Raji (cell line): ENCODE data around the gene COL2A1.

ENCODE experiments used
- POLR2A ChIP-seq: IDR thresholded peaks from 2 replicates; pipeline ENCODE4 v1.6.1; 2011; ENCODE audit warnings: low read depth, low read length, control low read depth; ENCODE audit not compliant: insufficient read depth

COL2A1 gene

DNA sequence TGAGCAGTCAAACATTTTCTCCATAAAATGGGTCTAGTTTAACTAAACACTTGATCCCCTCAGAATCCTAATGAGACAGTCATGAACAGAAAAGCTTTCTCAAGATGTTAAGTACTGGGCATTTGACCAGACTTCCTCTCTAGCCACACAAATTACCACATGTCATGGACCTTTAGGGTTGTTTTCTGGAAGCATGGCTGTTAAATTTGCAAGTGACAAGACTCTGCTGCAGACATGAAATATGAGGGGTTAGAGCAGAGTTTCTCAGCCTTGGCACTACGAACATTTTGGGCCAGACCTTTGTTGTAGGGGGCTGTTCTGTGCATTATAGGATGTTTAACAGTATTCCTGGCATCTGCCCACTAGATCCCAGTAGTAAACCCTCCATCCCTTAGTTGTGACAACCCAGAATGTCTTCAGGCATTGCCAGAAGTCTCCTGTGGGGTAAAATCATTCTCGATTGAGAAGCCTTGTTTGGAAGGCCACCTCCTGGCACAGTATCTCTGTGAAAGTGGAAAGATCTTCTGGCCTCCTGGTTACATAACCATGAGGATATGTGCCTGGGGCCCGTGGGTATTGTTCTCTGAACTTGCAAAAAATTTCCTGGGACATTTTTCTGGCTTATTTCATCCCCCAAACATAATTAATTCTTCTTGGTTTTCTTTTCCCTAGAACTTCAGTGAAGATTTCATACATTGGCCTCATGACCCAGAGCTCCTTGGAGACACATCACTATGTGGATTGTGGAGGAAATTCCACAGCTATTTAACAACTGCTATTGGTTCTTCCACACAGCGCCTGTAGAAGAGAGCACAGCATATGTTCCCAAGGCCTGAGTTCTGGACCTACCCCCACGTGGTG, 36.6 kb downstream of the COL2A1 start:
- TF ChIP-seq POLR2A, result no peak

DNA sequence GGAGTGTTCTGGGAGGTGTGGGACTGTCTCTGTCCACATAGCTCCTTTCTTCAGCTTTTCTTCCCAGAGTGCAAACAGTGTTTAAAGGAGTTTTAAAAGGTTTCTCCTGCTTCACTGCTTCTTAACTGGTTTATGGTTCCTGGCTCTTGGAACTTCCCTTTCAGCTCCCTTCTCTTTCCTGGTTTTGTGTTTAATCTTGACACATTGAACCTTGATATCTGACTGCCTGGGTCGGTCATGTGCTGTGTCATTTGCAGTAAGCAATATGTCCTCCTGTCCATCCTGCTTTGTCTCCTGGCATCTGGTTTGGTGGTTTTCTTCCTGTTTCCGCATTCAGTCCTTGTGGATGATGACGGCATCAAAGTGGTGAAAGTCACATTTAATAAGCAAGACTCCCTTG, 38.7 kb downstream of the COL2A1 start:
- no peak for TF ChIP-seq POLR2A

DNA sequence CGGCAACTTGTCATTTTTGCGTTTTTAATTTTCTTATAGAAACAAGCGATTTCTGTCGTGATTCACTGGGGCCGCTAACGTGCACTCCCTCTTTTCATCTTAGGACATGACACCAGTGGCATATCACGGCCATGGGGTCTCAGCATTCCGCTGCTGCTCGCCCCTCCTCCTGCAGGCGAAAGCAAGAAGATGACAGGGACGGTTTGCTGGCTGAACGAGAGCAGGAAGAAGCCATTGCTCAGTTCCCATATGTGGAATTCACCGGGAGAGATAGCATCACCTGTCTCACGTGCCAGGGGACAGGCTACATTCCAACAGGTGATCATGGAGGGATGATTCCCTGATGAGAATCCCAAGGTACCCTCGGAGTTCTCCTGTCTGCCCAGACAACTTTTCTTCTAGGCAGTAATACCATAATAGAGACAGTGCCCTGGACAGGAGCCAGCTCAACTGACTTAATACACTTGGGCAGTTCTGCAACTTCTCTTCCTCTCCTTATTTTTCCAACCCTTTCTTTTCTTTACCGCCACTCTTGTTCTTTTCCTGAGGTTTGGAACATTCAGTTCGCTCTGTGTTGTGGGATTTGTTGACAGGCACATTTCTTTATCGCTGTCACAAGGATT, 40.1 kb downstream of the COL2A1 start:
- TF ChIP-seq POLR2A, result no peak

DNA sequence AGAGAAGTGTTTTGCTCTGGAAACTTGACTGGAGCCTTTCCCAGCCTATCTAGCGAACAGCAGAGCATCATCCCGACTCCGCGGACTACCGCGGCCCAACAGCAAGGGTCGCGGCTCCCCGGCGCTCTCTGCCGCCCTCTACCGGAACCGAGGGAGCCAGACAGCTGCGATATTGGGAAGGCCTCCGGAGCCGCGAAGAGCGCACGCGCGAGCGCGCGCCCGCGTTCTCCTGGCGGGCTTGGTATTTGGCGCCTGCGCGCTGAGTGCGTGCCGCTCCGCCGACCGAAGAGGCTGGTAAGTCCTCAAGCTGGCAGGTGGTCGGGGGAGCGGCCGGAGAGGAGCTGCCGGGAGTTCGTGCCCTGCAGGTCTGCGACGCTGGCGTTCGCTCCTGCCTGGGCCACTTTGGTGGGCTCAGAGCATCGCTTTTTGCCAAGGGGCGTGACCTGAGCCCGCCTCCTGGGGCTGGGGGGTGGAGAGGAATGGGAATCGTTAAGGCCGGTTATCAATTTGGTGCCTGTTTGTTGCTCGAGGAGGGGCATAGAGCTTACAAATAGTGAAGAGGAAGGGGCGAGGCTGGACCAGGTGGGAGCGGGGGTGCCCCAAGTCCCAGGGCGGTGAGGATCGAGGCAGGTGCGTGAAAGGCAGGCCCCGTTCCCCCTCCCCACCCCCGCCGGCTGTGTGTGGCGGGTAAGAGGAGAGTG, 40.8 kb downstream of the COL2A1 start, which contains the start of gene TMEM106C:
TSS of gene TMEM106C (plus strand) at position 257 of the 701 bp plus-strand sequence. CDS start 641 bp downstream, outside the sequence.
- TF ChIP-seq POLR2A, result peak; percentile 81

DNA sequence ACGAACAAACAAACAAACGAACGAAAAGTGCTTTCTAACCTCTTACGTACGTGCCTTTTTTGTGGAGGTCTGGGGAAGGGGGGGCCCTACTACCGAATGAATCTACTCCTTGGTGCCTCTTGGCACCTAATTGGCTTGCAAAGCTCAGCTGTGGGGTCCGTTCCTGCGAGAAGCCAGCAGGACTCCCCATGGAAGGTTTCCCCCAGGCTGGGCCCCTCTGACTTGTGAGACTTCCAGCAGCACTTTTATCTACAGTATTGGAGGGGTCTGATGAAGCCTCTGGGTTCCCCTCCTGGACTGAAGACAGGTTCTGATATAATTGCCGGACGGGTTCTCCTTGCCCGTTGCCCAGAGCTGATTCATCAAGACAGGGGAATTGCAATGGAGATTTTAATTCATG, 42.1 kb downstream of the COL2A1 start:
- TF ChIP-seq POLR2A, result no peak

DNA sequence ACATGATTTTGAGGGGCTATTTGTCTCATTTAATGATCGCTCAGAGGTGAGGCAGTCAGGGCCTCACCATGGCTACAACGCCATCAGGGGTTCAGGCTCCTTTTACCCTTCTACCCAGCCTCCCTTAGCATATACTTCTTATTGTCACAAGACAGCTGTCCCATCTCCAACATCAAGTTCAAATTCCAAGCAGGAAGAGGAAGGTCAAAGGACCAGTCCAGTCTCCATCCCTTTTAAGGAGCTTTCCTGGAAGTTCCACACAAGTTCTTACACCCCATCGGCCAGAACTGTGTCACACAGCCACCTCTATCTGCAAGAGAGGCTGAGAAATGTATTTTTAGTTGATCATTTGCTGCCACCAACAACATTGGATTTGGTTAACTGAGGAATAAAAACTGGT, 49.2 kb downstream of the COL2A1 start:
- no peak for TF ChIP-seq POLR2A

DNA sequence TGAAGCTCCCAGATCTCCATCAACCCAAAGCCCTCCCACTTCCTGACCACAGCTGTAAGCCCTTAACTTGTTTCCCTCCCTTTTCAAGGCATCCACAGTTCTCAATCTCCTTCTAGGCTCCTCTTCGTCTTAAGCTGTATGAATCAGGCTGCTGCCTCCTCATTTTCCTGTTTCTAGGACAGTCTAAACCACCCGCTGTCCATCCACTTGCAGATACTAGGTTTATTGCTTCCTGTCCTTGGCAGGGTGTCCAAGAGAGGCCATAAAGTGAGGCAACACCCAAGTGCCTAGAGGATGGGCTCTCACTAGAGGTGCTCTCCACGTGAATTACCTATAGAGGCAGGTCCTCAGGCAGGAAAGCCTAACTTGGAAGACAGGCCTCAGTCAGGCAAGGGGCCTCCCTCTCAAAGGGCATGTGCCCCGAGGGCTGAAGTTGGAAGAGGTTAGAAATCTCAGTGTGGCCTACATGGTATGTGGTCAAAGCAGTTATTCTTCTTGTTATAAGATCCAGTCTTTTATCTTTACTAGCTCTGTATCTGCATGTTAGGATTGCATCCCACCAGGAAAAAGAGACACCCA, 49.7 kb downstream of the COL2A1 start:
- TF ChIP-seq POLR2A, result no peak

DNA sequence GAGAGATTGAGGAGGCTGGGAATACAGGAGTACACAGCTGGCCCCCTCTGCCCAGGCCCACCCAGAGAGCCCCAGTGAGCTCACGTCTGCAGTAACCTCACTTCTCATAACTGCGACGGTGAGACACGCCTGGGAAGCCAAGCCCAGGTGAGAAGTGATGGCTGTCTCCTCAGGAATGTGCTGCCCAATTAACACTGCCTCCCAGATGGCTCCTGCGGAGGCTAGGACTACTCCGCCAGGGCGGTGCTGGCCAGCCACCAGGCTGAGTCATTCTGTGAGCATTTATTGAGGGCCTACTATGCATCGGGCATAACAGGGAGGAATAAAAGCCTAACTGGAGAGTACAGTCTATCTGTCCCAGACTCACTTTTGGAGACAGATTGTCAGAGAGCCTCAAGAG, 50.2 kb downstream of the COL2A1 start:
- no peak for TF ChIP-seq POLR2A

DNA sequence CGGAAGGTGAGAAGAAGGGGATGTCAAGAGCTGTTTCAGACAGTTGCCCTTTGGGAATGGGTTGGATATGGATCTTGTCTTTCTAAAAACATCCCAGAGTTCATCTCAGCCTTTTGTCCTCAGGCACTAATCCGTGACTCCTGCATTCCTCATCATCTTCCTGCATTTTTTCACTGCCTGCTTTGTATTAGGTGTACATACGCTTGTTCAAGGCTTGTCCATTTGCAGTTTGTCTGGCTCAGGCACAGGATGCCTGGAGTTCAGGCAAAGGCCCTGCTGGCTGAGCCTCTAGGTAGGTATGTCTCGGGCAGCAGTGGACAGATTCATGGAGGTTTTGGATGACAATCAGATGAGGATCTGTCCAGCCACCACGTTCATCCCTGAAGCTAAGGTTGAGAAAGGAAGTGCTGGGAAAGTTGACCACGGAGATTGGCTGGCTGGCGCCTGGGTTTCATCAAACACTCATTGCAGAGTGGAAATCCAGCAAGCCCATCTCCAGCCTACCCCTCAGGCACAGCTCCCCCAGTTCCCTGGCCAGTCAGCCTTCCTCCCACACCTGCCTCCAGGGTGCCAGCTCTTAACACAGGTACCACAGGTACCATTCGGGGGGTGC, 53.3 kb downstream of the COL2A1 start:
- no peak for TF ChIP-seq POLR2A

DNA sequence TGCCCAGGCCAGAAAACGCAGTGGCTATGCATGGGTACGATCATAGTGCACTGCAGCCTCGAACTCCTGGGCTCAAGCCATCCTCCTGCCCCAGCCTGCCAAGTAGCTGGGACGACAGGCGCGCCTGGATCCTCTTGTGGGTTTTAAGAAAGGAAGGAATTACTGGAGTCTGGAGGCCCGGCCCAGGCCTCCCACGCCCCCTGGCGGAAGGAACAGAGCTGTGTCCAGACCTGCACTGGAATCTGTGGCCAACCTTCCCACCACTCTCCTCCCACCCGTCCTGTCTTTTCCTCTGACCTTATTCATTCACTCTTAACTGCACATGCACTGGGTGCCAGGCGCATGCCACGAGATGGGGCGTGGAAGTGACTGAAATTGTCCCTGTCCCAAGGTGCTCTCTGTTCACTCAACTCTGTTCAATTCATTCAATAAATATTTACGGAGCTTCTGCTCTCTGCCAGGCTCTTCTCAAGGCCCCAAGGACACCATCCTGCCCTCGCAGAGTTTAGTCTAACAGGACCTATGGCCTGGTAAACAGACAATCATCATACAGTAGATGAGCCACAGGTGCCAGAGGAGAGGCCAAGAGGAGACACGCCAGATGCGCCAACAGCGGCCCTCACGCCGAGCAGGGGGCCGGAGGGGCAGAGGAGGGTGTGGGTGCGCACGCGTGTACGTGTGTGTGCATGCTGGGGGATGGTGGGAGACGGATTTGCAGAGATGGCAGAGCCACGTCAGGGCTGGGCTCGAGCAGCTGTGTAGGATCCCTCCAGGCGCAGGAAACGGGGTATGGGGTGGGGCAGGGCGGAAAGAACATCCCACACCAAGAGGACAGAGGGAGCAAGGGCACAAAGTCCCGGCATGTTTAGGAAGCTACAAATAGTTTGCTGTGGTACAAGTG, 54.6 kb downstream of the COL2A1 start:
- TF ChIP-seq POLR2A, result no peak

DNA sequence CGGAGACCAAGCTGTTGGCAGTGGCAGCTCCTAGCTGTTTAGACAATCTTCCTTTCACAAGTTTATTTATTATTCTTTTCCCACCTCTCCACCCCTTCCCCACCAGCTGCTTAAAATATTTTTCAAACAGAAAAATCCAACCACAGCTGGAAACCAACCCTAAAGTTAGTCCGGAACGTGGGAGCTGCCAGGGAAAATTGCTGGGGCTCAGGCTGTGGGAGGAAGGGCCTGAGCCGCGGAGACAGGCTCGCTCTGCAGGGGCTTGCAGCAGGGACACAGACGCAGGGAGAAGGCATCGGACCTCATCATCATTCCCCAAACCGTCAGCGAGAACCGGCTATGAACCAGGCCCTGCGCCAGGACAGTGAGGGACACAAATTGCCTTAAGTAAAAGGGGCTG, 56.9 kb downstream of the COL2A1 start:
- TF ChIP-seq POLR2A, result no peak

DNA sequence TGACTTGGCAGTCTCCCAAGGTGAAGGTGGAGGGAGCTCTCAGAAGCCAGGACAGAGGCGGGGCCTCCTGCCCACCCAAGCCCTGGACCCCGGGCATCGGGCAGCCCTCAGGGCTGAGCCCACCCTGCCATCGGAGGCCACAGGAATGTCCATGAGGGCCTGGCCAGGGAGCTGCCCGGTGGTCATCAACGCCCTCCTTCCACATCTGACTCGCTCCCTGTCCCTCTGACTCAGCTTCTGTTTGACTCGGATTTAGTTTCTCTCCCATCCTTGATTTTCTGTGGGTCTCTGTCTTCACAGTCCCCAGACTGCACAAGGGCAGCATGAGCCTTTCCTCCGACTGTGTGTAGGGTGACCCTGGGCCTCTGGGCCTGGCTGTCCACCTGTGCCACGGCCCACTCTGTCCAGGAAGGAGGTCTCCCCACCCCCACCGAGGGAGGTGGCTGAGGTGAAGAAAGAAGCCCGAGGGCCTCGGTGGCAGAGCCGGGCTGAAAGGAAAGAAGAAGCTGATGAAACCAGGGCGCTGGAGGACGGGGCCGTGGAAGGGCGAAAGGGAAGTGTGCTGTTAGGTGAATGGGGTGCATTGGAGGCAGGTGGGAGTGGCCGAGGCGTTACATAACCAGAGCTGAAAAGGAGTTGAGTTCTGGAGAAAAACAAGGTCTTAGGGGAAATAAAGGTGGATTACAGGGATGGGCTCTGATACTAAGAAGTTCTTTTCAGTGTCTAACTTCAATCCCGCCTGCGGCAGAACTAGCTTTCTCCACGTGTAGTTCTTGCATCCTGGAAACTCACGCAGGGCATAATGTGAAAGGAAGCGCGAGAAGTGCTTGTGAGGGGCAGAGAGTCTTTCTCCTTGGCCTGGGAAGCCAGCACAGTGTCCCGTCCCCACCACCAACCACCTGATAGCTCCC, 57.6 kb downstream of the COL2A1 start:
- TF ChIP-seq POLR2A, result no peak

DNA sequence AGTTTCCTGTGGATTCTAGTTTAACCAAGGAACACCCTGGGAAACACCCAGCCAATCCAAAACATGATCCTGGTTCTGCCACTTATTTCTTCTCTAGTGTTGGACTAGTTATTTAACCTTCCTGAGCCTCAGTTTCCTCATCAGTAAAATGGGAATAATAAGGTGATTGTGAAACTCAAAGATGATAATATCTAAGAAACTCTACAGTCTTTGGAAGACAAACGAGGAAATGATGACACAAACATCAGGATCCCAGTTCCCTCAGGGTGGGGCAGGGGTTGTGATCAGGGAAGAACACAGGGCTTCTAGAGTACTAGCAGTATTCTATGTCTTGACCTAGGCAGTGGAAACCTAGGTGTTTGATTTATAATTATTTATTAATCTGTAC, 58.9 kb downstream of the COL2A1 start:
- no peak for TF ChIP-seq POLR2A
